B cell (primary cell): Measurements from ENCODE around the gene ECHDC3. TPM values are rescaled to one million over a fixed set of nuclear protein-coding genes. Genes with fewer than 3 reads are reported as not detected.

ENCODE experiments used
- ATAC-seq: fragments of 200-7000 bp; cut with Tn5 transposase; one replicate; pipeline ENCODE4 v1.10.0; 2021; ENCODE audit warnings: low read depth, mild to moderate bottlenecking, moderate number of reproducible peaks, moderate library complexity
- CTCF ChIA-PET: fragments of 350-600 bp; sonication (Branson Sonifier 250); formaldehyde crosslinking; loops from one replicate; lab custom pipeline; 2021; ENCODE audit warnings: antibody characterized with exemption, inconsistent platforms; lab: Charles Lee
- POLR2A ChIA-PET: fragments of 350-600 bp; sonication (Branson Sonifier 250); formaldehyde crosslinking; loops from one replicate; lab custom pipeline; 2021; ENCODE audit warnings: antibody characterized with exemption; lab: Charles Lee
- DNase-seq: peaks from one replicate; pipeline ENCODE4 v3.0.0; 2013
- H2AFZ ChIP-seq: 2 replicates; pipeline ENCODE4 v1.6.1; 2012; ENCODE audit warnings: mild to moderate bottlenecking, low read depth, low read length; ENCODE audit not compliant: insufficient read depth, poor library complexity, severe bottlenecking
- H3K27ac ChIP-seq, 2 donors: 1 replicate in 1 of 2; 2 replicates in 1 of 2; pipeline ENCODE4 v1.5.1; 2012 to 2013; ENCODE audit warnings: low read length in 2 of 2, mild to moderate bottlenecking in 2 of 2, moderate library complexity in 1 of 2
- H3K27me3 ChIP-seq, 4 experiments: fragments of 200-600 bp in 1 of 4; sonication (generic) in 1 of 4; replicated peaks in 1 of 4; 1 replicate in 2 of 4; 2 replicates in 2 of 4; pipeline versions ENCODE4 v1.6.1 to v1.7.0; 2013 to 2016; ENCODE audit warnings: low read length in 3 of 4, mild to moderate bottlenecking in 2 of 4, mixed read lengths in 1 of 4, moderate library complexity in 1 of 4; ENCODE audit not compliant: insufficient read depth in 4 of 4, control insufficient read depth in 3 of 4; ENCODE audit errors: control extremely low read depth in 1 of 4
- H3K36me3 ChIP-seq, 2 experiments: replicated peaks in 1 of 2; 1 replicate in 1 of 2; 2 replicates in 1 of 2; pipeline versions ENCODE4 v1.6.1 to v1.7.1; 2013; ENCODE audit warnings: low read length in 1 of 2; ENCODE audit not compliant: insufficient read depth in 2 of 2, control insufficient read depth in 1 of 2; ENCODE audit errors: control extremely low read depth in 1 of 2, extremely low read depth in 1 of 2
- H3K4me1 ChIP-seq, 2 donors: fragments of 200-600 bp in 1 of 2; sonication (generic) in 1 of 2; 1 replicate in 1 of 2; 2 replicates in 1 of 2; pipeline versions ENCODE4 v1.5.1 to v1.6.1; 2013 to 2017; ENCODE audit warnings: low read length in 2 of 2; ENCODE audit not compliant: control insufficient read depth in 2 of 2, insufficient read depth in 2 of 2
- H3K4me2 ChIP-seq: replicated peaks from 2 replicates; pipeline ENCODE3; 2012; ENCODE audit warnings: mild to moderate bottlenecking, low read depth, low read length; ENCODE audit not compliant: poor library complexity, severe bottlenecking
- H3K4me3 ChIP-seq, 5 experiments: fragments of 200-600 bp in 1 of 5; sonication (generic) in 1 of 5; 1 replicate in 3 of 5; 2 replicates in 2 of 5; pipeline versions ENCODE4 v1.5.1 to v1.7.0; 2011 to 2016; ENCODE audit warnings: low read length in 4 of 5, mild to moderate bottlenecking in 4 of 5, low read depth in 2 of 5, control low read depth in 1 of 5, moderate library complexity in 1 of 5; ENCODE audit not compliant: insufficient read depth in 1 of 5; ENCODE audit errors: control extremely low read depth in 1 of 5, extremely low read depth in 1 of 5
- H3K79me2 ChIP-seq: fragments of 200-600 bp; sonication (generic); one replicate; pipeline ENCODE4 v1.6.0; 2016; ENCODE audit warnings: low read length; ENCODE audit not compliant: control insufficient read depth, insufficient read depth
- H3K9ac ChIP-seq: fragments of 200-600 bp; sonication (generic); 2 replicates; pipeline ENCODE4 v1.6.1; 2017; ENCODE audit warnings: mild to moderate bottlenecking, low read length, moderate library complexity
- H3K9me3 ChIP-seq, 3 donors: one replicate each; pipeline versions ENCODE4 v1.6.1 to v1.7.1; 2013; ENCODE audit warnings: low read length in 2 of 3; ENCODE audit not compliant: control insufficient read depth in 2 of 3, insufficient read depth in 1 of 3; ENCODE audit errors: control extremely low read depth in 1 of 3
- H4K20me1 ChIP-seq: 2 replicates; pipeline ENCODE4 v1.6.0; 2012; ENCODE audit warnings: mild to moderate bottlenecking, low read length; ENCODE audit not compliant: insufficient read depth, control insufficient read depth, poor library complexity, severe bottlenecking
- H3K27ac Mint-ChIP-seq: one replicate; pipeline ENCODE4 v1.8.0; 2021; ENCODE audit warnings: mixed read lengths
- H3K27me3 Mint-ChIP-seq: one replicate; pipeline ENCODE4 v1.8.0; 2021; ENCODE audit warnings: mixed read lengths
- H3K4me1 Mint-ChIP-seq: one replicate; pipeline ENCODE4 v1.8.0; 2021; ENCODE audit warnings: mixed read lengths
- H3K4me3 Mint-ChIP-seq: one replicate; pipeline ENCODE4 v1.8.0; 2021; ENCODE audit warnings: mixed read lengths
- H3K9me3 Mint-ChIP-seq: one replicate; pipeline ENCODE4 v1.8.0; 2022; ENCODE audit warnings: mixed read lengths; ENCODE audit not compliant: insufficient read depth
- CTCF ChIP-seq: fragments of 200-600 bp; IDR thresholded peaks from one replicate; pipeline ENCODE4 v1.8.0; 2022; ENCODE audit warnings: antibody characterized with exemption, mild to moderate bottlenecking
- EZH2 ChIP-seq: IDR thresholded peaks from 2 replicates; pipeline ENCODE4 v1.6.1; 2012; ENCODE audit warnings: borderline replicate concordance, low read depth, mild to moderate bottlenecking, moderate library complexity, low read length; ENCODE audit not compliant: insufficient read depth, poor library complexity, severe bottlenecking
- WGBS: methylation state at CpG from one replicate; pipeline ENCODE4 v1.1.5; 2013; ENCODE audit warnings: missing lambda C conversion rate; ENCODE audit not compliant: insufficient coverage; 5-methylcytosine and 5-hydroxymethylcytosine counted together
- intact Hi-C: fragments of 100-400 bp; cut with micrococcal nuclease; formaldehyde crosslinking; loops from one replicate; pipeline ENCODE4 v1.10.0; 2022
- polyA plus RNA-seq: library from polyadenylated mRNA; depleted of rRNA; stranded (reverse); fragments of >200 nt; gene quantifications from 2 replicates; pipeline ENCODE4 v1.2.3, GENCODE V29; 2012
- total RNA-seq, 2 donors: library from RNA; stranded (reverse); fragments of 120-200 nt in 1 of 2; gene quantifications; 1 replicate in 1 of 2; 2 replicates in 1 of 2; pipeline versions ENCODE4 v1.2.3 to v1.2.4, GENCODE V29; 2013 to 2022

ECHDC3 gene
- total and polyA plus RNA-seq, 2 donors (not counting 1 experiment from before 2014, with no cell fraction given), result 3.9 to 9.6 TPM

- Mint-ChIP-seq H3K27me3 (no peaks in the 10 kb centered on the region), H3K27ac (no peak overlapping the region), H3K4me3 (no peak overlapping the region), H3K9me3 (no peaks in the 10 kb centered on the region), H3K4me1 (peaks cover 6% of the 10 kb centered on the region)
- Histone ChIP-seq H3K9ac (no peak overlapping the region), H3K36me3 (no peaks in the 10 kb centered on the region), H3K4me1 (peaks cover 0 to 7% of the 10 kb centered on the region in 2 donors), H3K79me2 (peaks cover 8% of the 10 kb centered on the region), H3K9me3 (no peaks in the 10 kb centered on the region), H3K27ac (no peak overlapping the region), H3K4me2 (no peak overlapping the region), H2AFZ (no peak overlapping the region), H3K27me3 (no peaks in the 10 kb centered on the region), H4K20me1 (no peaks in the 10 kb centered on the region), H3K4me3 (no peak overlapping the region)
- WGBS, result 100% methylated on average over 3 of the region's 4 CpGs
- intact Hi-C loops, result no loop called here
- POLR2A ChIA-PET, result interaction anchor here (1.0 kb wide), 1 partner anchor 44 kb away, joined by 4 read pairs; no protein-coding TSS in a partner anchor
- CTCF ChIA-PET, result interaction anchor here (1.0 to 7.8 kb wide), 3 partner anchors 27 to 240 kb away, joined by 3 to 95 read pairs (median 3); no protein-coding TSS in a partner anchor
- DNase-seq (no peak), ATAC-seq (no peak)
- TF ChIP-seq CTCF (no peak), EZH2 (no peak)
Measured at GRCh38 chr10:11754620-11755019, 12.4 kb downstream of the ECHDC3 start.

GRCh38 chr10:11755512-11756263 lies 13.5 kb downstream of the ECHDC3 start:
- no peaks in the 10 kb centered on the region for H3K27me3 Mint-ChIP-seq
- Histone ChIP-seq H3K4me2 (no peak overlapping the region), H4K20me1 (no peaks in the 10 kb centered on the region), H3K36me3 (no peaks in the 10 kb centered on the region), H3K9ac (no peak overlapping the region), H3K79me2 (peaks cover 8% of the 10 kb centered on the region), H3K4me3 (no peak overlapping the region), H3K9me3 (no peaks in the 10 kb centered on the region), H3K27me3 (no peaks in the 10 kb centered on the region), H3K4me1 (peaks cover 0 to 7% of the 10 kb centered on the region in 2 donors), H3K27ac (no peak overlapping the region), H2AFZ (no peak overlapping the region)
- TF ChIP-seq CTCF, result no peak
- no peak for TF ChIP-seq EZH2
- DNase-seq (no peak), ATAC-seq (no peak)
- H3K27ac Mint-ChIP-seq, result no peak overlapping the region
- H3K4me3 Mint-ChIP-seq, result no peak overlapping the region
- WGBS, result 96% methylated on average over 17 of the region's 21 CpGs
- ChIA-PET POLR2A (interaction anchor here (0.7 kb wide), 1 partner anchor 240 kb away, joined by 5 read pairs; no protein-coding TSS in a partner anchor), CTCF (interaction anchor here (1.0 to 7.8 kb wide), 8 partner anchors 10 to 271 kb away, joined by 3 to 95 read pairs (median 18); no protein-coding TSS in a partner anchor)
- no peaks in the 10 kb centered on the region for H3K9me3 Mint-ChIP-seq
- intact Hi-C loops, result no loop called here
- H3K4me1 Mint-ChIP-seq, result peaks cover 6% of the 10 kb centered on the region
